Uterus (tissue), 4 donors: ENCODE measurements around the gene CLMN. TPM values are rescaled to one million over a fixed set of nuclear protein-coding genes. Genes with fewer than 3 reads are reported as not detected.
A peak's percentile ranks its signal among the peaks of the same experiment; 100 is the strongest.

Source experiments
- DNase-seq, 2 donors: peaks; one replicate each; pipeline ENCODE4 v3.0.0-alpha.2; 2019 to 2020
- H3K27ac ChIP-seq, 2 donors: fragments of 200-600 bp; sonication (generic); 1 replicate in 1 of 2; 2 replicates in 1 of 2; pipeline ENCODE4 v1.5.1; 2016 to 2018
- H3K27me3 ChIP-seq, 2 donors: fragments of 200-600 bp; sonication (generic); one replicate each; pipeline ENCODE4 v1.5.1; 2018 to 2019; ENCODE audit warnings: control low read depth in 1 of 2
- H3K36me3 ChIP-seq, 2 donors: fragments of 200-600 bp; sonication (generic); one replicate each; pipeline ENCODE4 v1.5.1; 2019; ENCODE audit warnings: control low read depth in 1 of 2
- H3K4me1 ChIP-seq, 2 donors: fragments of 200-600 bp; sonication (generic); one replicate each; pipeline ENCODE4 v1.5.1; 2018 to 2019; ENCODE audit warnings: control low read depth in 1 of 2
- H3K4me3 ChIP-seq, 2 donors: fragments of 200-600 bp; sonication (generic); 1 replicate in 1 of 2; 2 replicates in 1 of 2; pipeline ENCODE4 v1.5.1; 2018 to 2019; ENCODE audit warnings: mild to moderate bottlenecking in 1 of 2
- H3K9me3 ChIP-seq, 2 donors: fragments of 200-600 bp; sonication (generic); one replicate each; pipeline ENCODE4 v1.5.1; 2019; ENCODE audit warnings: control low read depth in 1 of 2
- CTCF ChIP-seq, 4 experiments: fragments of 200-600 bp in 2 of 4; fragments of 450-650 bp in 2 of 4; sonication (generic) in 2 of 4; IDR thresholded peaks; one replicate each; pipeline ENCODE4 v1.5.1; 2016 to 2019; ENCODE audit warnings: antibody characterized with exemption in 4 of 4, mild to moderate bottlenecking in 2 of 4, moderate library complexity in 1 of 4
- POLR2A ChIP-seq, 2 donors: fragments of 450-650 bp; IDR thresholded peaks; one replicate each; pipeline ENCODE4 v1.6.1; 2016; ENCODE audit warnings: antibody characterized with exemption in 2 of 2, mild to moderate bottlenecking in 1 of 2, moderate library complexity in 1 of 2
- intact Hi-C: fragments of 100-400 bp; cut with DNase I; formaldehyde crosslinking; loops from one replicate; pipeline ENCODE4 v1.15.1; 2023; ENCODE audit warnings: low total_unique reads
- total RNA-seq, 4 donors: library from RNA; depleted of rRNA in 3 of 4; stranded (reverse); fragments of >200 nt in 3 of 4; gene quantifications; one replicate each; pipeline versions ENCODE4 v1.1.0 to v1.2.4, GENCODE V29; 2014 to 2023
- donor health status: DM: yes; HTN: yes; CAD: no.

CLMN gene
- total RNA-seq, 4 donors from 2014 or later, result 5.0 to 55.0 (median 12.4) TPM

GRCh38 chr14:95282354-95282985, 37.2 kb downstream of the CLMN start:
- TF ChIP-seq CTCF (IDR thresholded peaks at IDR 0.05), result no peak
- TF ChIP-seq POLR2A (IDR thresholded peaks at IDR 0.05), result no peak
- DNase-seq, result peak in 1 of 2 donors; percentile 8
- H3K9me3 ChIP-seq, result no peaks in the 10 kb centered on the region
- no peaks in the 10 kb centered on the region for H3K36me3 ChIP-seq
- no peaks in the 10 kb centered on the region for H3K4me1 ChIP-seq
- H3K27ac ChIP-seq, result no peak overlapping the region
- intact Hi-C loops, result no loop called here
- H3K4me3 ChIP-seq, result no peak overlapping the region
- H3K27me3 ChIP-seq, result no peaks in the 10 kb centered on the region

- no peak overlapping the region for H3K27ac ChIP-seq
- DNase-seq, result no peak
- H3K9me3 ChIP-seq, result no peaks in the 10 kb centered on the region
- H3K4me1 ChIP-seq, result no peaks in the 10 kb centered on the region
- intact Hi-C loops, result no loop called here
- H3K4me3 ChIP-seq, result no peak overlapping the region
- H3K27me3 ChIP-seq, result no peaks in the 10 kb centered on the region
- TF ChIP-seq POLR2A (IDR thresholded peaks at IDR 0.05), result no peak
- no peak for TF ChIP-seq CTCF (IDR thresholded peaks at IDR 0.05)
- H3K36me3 ChIP-seq, result no peaks in the 10 kb centered on the region
Measured at GRCh38 chr14:95281560-95282176, 38.0 kb downstream of the CLMN start.

- Histone ChIP-seq H3K27me3 (no peaks in the 10 kb centered on the region), H3K9me3 (no peaks in the 10 kb centered on the region), H3K36me3 (no peaks in the 10 kb centered on the region), H3K4me3 (no peak overlapping the region), H3K4me1 (no peaks in the 10 kb centered on the region), H3K27ac (no peak overlapping the region)
- DNase-seq, result peak in 1 of 2 donors; percentile 4
- intact Hi-C loops, result no loop called here
- TF ChIP-seq POLR2A (IDR thresholded peaks at IDR 0.05) (no peak), CTCF (IDR thresholded peaks at IDR 0.05) (no peak)
Measured at GRCh38 chr14:95275494-95275893, 44.2 kb downstream of the CLMN start.

- Histone ChIP-seq H3K27ac (no peak overlapping the region), H3K9me3 (no peaks in the 10 kb centered on the region), H3K4me1 (no peaks in the 10 kb centered on the region), H3K36me3 (no peaks in the 10 kb centered on the region), H3K4me3 (no peak overlapping the region), H3K27me3 (no peaks in the 10 kb centered on the region)
- DNase-seq, result no peak
- TF ChIP-seq CTCF (IDR thresholded peaks at IDR 0.05) (no peak), POLR2A (IDR thresholded peaks at IDR 0.05) (no peak)
- intact Hi-C loops, result no loop called here
Measured at GRCh38 chr14:95274874-95275273, 44.8 kb downstream of the CLMN start.

- H3K27ac ChIP-seq, result no peak overlapping the region
- intact Hi-C loops, result no loop called here
- no peak overlapping the region for H3K4me3 ChIP-seq
- H3K36me3 ChIP-seq, result no peaks in the 10 kb centered on the region
- H3K9me3 ChIP-seq, result no peaks in the 10 kb centered on the region
- no peaks in the 10 kb centered on the region for H3K4me1 ChIP-seq
- no peaks in the 10 kb centered on the region for H3K27me3 ChIP-seq
- TF ChIP-seq POLR2A (IDR thresholded peaks at IDR 0.05) (no peak), CTCF (IDR thresholded peaks at IDR 0.05) (no peak)
- no peak for DNase-seq
Measured at GRCh38 chr14:95274279-95274678, 45.4 kb downstream of the CLMN start.
